ENCODE results near the gene SMC1B. TPM values are rescaled to one million over a fixed set of nuclear protein-coding genes. Genes with fewer than 3 reads are reported as not detected.

The SMC1B gene
- total and polyA plus RNA-seq, 2 experiments from 2014 or later: 0.10 TPM; not detected in 1

DNA sequence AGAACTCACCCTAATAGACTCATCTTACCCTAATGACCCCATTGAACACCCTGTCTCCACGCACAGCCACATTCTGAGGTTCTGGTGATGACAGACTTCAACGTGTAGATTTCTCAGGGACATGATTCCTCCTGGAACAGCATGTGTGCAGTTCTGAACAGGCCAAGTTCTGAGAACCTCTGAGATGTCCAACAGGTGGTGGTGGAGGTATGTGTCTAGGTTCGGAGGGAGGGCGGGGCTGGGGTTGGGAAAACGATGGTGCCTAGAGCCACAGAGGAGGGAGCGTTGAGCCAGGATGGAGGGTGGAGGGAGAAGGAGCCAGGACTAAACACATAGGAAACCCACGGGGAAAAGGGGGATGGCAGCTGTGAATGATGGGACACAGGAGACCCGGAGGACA, 45.8 kb upstream of the SMC1B start:
- Mint-ChIP-seq H3K36me3 (ENCODE audit: low read depth) (peaks cover 8% of the 10 kb centered on the region), H3K4me1 (no peaks in the 10 kb centered on the region), H3K27me3 (ENCODE audit: insufficient read depth, low read depth, poor library complexity) (peaks cover 5% of the 10 kb centered on the region), H3K4me3 (no peak overlapping the region), H3K27ac (no peak overlapping the region), H3K9me3 (peaks cover 10% of the 10 kb centered on the region)
- Histone ChIP-seq H3K27me3 (ENCODE audit: insufficient read depth) (no peaks in the 10 kb centered on the region), H3K79me2 (replicated peaks; ENCODE audit: insufficient read depth) (no peaks in the 10 kb centered on the region), H3K4me3 (no peak overlapping the region), H2AFZ (no peak overlapping the region), H3K4me1 (ENCODE audit: insufficient read depth) (0 out of 2 replicates have a peak, but pooled peaks cover 3% of the 10 kb centered on the region), H3F3A (replicated peaks; ENCODE audit: low read depth) (no peaks in the 10 kb centered on the region), H3K36me3 (ENCODE audit: insufficient read depth) (no peaks in the 10 kb centered on the region), H3K4me2 (no peak overlapping the region), H4K20me1 (replicated peaks; ENCODE audit: insufficient read depth) (no peaks in the 10 kb centered on the region), H3K9me2 (ENCODE audit: insufficient read depth) (no peaks in the 10 kb centered on the region), H3K27ac (ENCODE audit: low read depth) (no peak overlapping the region)
- DNase-seq (ENCODE audit: low spot score): no peak
- ATAC-seq: no peak
- TF ChIP-seq ZNF114 (CRISPR knock-in tag; IDR thresholded peaks at IDR 0.05) (no peak), CREB1 (CRISPR knock-in tag; IDR thresholded peaks at IDR 0.05; ENCODE audit: low read depth) (no peak), STAT1 (IDR thresholded peaks at IDR 0.05; ENCODE audit: unreplicated experiment) (no peak), ETS1 (IDR thresholded peaks at IDR 0.05) (no peak), NANOG (IDR thresholded peaks at IDR 0.05; ENCODE audit: borderline replicate concordance) (no peak), JUNB (IDR thresholded peaks at IDR 0.05; ENCODE audit: unreplicated experiment) (no peak), EZH2phosphoT487 (IDR thresholded peaks at IDR 0.05; ENCODE audit: unreplicated experiment) (no peak), ZNF462 (CRISPR knock-in tag; IDR thresholded peaks at IDR 0.05) (no peak), ZNF331 (CRISPR knock-in tag; IDR thresholded peaks at IDR 0.05; ENCODE audit: low read depth) (no peak), EZH2 (IDR thresholded peaks at IDR 0.05; ENCODE audit: low read depth, unreplicated experiment) (no peak), POLR2AphosphoS5 (IDR thresholded peaks at IDR 0.05; ENCODE audit: low read depth) (no peak)
- TF ChIP-seq, protein P1, sequence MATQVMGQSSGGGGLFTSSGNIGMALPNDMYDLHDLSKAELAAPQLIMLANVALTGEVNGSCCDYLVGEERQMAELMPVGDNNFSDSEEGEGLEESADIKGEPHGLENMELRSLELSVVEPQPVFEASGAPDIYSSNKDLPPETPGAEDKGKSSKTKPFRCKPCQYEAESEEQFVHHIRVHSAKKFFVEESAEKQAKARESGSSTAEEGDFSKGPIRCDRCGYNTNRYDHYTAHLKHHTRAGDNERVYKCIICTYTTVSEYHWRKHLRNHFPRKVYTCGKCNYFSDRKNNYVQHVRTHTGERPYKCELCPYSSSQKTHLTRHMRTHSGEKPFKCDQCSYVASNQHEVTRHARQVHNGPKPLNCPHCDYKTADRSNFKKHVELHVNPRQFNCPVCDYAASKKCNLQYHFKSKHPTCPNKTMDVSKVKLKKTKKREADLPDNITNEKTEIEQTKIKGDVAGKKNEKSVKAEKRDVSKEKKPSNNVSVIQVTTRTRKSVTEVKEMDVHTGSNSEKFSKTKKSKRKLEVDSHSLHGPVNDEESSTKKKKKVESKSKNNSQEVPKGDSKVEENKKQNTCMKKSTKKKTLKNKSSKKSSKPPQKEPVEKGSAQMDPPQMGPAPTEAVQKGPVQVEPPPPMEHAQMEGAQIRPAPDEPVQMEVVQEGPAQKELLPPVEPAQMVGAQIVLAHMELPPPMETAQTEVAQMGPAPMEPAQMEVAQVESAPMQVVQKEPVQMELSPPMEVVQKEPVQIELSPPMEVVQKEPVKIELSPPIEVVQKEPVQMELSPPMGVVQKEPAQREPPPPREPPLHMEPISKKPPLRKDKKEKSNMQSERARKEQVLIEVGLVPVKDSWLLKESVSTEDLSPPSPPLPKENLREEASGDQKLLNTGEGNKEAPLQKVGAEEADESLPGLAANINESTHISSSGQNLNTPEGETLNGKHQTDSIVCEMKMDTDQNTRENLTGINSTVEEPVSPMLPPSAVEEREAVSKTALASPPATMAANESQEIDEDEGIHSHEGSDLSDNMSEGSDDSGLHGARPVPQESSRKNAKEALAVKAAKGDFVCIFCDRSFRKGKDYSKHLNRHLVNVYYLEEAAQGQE (IDR thresholded peaks at IDR 0.05; ENCODE audit: unreplicated experiment): no peak
- TF ChIP-seq, protein P2, sequence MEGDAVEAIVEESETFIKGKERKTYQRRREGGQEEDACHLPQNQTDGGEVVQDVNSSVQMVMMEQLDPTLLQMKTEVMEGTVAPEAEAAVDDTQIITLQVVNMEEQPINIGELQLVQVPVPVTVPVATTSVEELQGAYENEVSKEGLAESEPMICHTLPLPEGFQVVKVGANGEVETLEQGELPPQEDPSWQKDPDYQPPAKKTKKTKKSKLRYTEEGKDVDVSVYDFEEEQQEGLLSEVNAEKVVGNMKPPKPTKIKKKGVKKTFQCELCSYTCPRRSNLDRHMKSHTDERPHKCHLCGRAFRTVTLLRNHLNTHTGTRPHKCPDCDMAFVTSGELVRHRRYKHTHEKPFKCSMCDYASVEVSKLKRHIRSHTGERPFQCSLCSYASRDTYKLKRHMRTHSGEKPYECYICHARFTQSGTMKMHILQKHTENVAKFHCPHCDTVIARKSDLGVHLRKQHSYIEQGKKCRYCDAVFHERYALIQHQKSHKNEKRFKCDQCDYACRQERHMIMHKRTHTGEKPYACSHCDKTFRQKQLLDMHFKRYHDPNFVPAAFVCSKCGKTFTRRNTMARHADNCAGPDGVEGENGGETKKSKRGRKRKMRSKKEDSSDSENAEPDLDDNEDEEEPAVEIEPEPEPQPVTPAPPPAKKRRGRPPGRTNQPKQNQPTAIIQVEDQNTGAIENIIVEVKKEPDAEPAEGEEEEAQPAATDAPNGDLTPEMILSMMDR (conservative IDR thresholded peaks at IDR 0.05; ENCODE audit: low read depth in 2 of 2): no peak
